Endothelial cell of umbilical vein (primary cell): ENCODE results near the gene TMEM154. TPM values are rescaled to one million over a fixed set of nuclear protein-coding genes. Genes with fewer than 3 reads are reported as not detected.

ENCODE experiments used
- BruUV-seq: library from RNA; stranded (reverse); fragments of 400-500 nt; replicated peaks from 2 replicates; lab custom pipeline; 2021; lab: Mats Ljungman, UMichigan
- CTCF ChIA-PET: fragments of 300-600, 350-600 bp; sonication (Branson Sonifier 250); formaldehyde crosslinking; loops from one replicate; lab custom pipeline; 2021; ENCODE audit warnings: antibody characterized with exemption, inconsistent platforms; lab: Charles Lee
- POLR2A ChIA-PET: fragments of 300-600, 350-600 bp; sonication (Branson Sonifier 250); formaldehyde crosslinking; loops from one replicate; lab custom pipeline; 2021; ENCODE audit warnings: antibody characterized with exemption, inconsistent platforms; lab: Charles Lee
- DNase-seq: peaks from one replicate; pipeline ENCODE4 v3.0.0-alpha.2; 2011; ENCODE audit warnings: low read depth, low spot score
- FAIRE-seq: peaks from 2 replicates; lab custom pipeline; 2011; peaks lifted over from hg19 to GRCh38; lab: Jason Lieb, UNC
- H2AFZ ChIP-seq: 2 replicates; pipeline ENCODE4 v1.6.0; 2012; ENCODE audit warnings: low read depth, low read length, control low read depth, inconsistent platforms
- H3K27ac ChIP-seq: 2 replicates; pipeline ENCODE4 v1.5.1; 2011; ENCODE audit warnings: low read depth, mild to moderate bottlenecking, control low read depth, low read length, moderate library complexity; ENCODE audit not compliant: insufficient read depth
- H3K27me3 ChIP-seq, 2 experiments: 2 replicates each; pipeline versions ENCODE4 v1.6.0 to v1.6.1; 2011; ENCODE audit warnings: low read length in 2 of 2, mixed read lengths in 1 of 2; ENCODE audit not compliant: control insufficient read depth in 2 of 2, insufficient read depth in 2 of 2
- H3K36me3 ChIP-seq, 2 experiments: 2 replicates in 1 of 2; 3 replicates in 1 of 2; pipeline ENCODE4 v1.5.1; 2011; ENCODE audit warnings: low read length in 2 of 2, mild to moderate bottlenecking in 1 of 2, moderate library complexity in 1 of 2; ENCODE audit not compliant: control insufficient read depth in 2 of 2, insufficient read depth in 2 of 2; ENCODE audit errors: extremely low read depth in 1 of 2
- H3K4me1 ChIP-seq: 3 replicates; pipeline ENCODE4 v1.5.1; 2011; ENCODE audit warnings: mild to moderate bottlenecking, low read length; ENCODE audit not compliant: control insufficient read depth, insufficient read depth; ENCODE audit errors: extremely low read depth
- H3K4me2 ChIP-seq: 2 replicates; pipeline ENCODE4 v1.6.1; 2011; ENCODE audit warnings: low read length, control low read depth, mixed read lengths; ENCODE audit not compliant: insufficient read depth
- H3K4me3 ChIP-seq, 3 experiments: fragments of 200-600 bp in 1 of 3; sonication (generic), shearing (Covaris generic) in 1 of 3; replicated peaks in 1 of 3; 2 replicates each; pipeline ENCODE4 v1.5.1; 2011 to 2016; ENCODE audit warnings: control low read depth in 3 of 3, low read length in 3 of 3, mild to moderate bottlenecking in 2 of 3, inconsistent platforms in 1 of 3, low read depth in 1 of 3, moderate library complexity in 1 of 3; ENCODE audit not compliant: insufficient read depth in 1 of 3
- H3K79me2 ChIP-seq: 2 replicates; pipeline ENCODE4 v1.6.0; 2012; ENCODE audit warnings: low read length, inconsistent platforms; ENCODE audit not compliant: control insufficient read depth, insufficient read depth
- H3K9ac ChIP-seq: replicated peaks from 2 replicates; pipeline ENCODE3; 2011; ENCODE audit warnings: low read length, control low read depth; ENCODE audit not compliant: insufficient read depth; ENCODE audit errors: extremely low read depth
- H3K9me1 ChIP-seq: replicated peaks from 3 replicates; pipeline ENCODE4 v1.6.0; 2011; ENCODE audit warnings: mild to moderate bottlenecking, low read length; ENCODE audit not compliant: control insufficient read depth, insufficient read depth; ENCODE audit errors: extremely low read depth
- H3K9me3 ChIP-seq: replicated peaks from 2 replicates; pipeline ENCODE4 v1.5.1; 2012; ENCODE audit warnings: low read length, inconsistent platforms; ENCODE audit not compliant: control insufficient read depth, insufficient read depth
- H4K20me1 ChIP-seq: replicated peaks from 2 replicates; pipeline ENCODE3; 2011; ENCODE audit warnings: mild to moderate bottlenecking, low read length; ENCODE audit not compliant: control insufficient read depth, insufficient read depth; ENCODE audit errors: extremely low read depth
- CTCF ChIP-seq, 2 donors: IDR thresholded peaks; 1 replicate in 1 of 2; 2 replicates in 1 of 2; pipeline ENCODE4 v1.5.1; 2011; ENCODE audit warnings: low read length in 2 of 2, mild to moderate bottlenecking in 2 of 2, moderate library complexity in 2 of 2, control low read depth in 1 of 2, inconsistent platforms in 1 of 2, low read depth in 1 of 2; ENCODE audit not compliant: insufficient read depth in 1 of 2; ENCODE audit errors: extremely low read depth in 1 of 2
- EZH2 ChIP-seq: IDR thresholded peaks from 2 replicates; pipeline ENCODE4 v1.6.1; 2012; ENCODE audit warnings: borderline replicate concordance, low read depth, mild to moderate bottlenecking, moderate library complexity, low read length, inconsistent platforms; ENCODE audit not compliant: severe bottlenecking
- FOS ChIP-seq: IDR thresholded peaks from 2 replicates; pipeline ENCODE4 v1.6.1; 2011; ENCODE audit warnings: mild to moderate bottlenecking, low read length, moderate library complexity, borderline replicate concordance; ENCODE audit not compliant: insufficient read depth
- GATA2 ChIP-seq: IDR thresholded peaks from 2 replicates; pipeline ENCODE4 v1.7.0; 2011; ENCODE audit warnings: low read depth, mild to moderate bottlenecking, moderate library complexity, mixed read lengths, low read length; ENCODE audit not compliant: insufficient read length, insufficient read depth
- JUN ChIP-seq: IDR thresholded peaks from 2 replicates; pipeline ENCODE4 v1.6.1; 2011; ENCODE audit warnings: borderline replicate concordance, low read depth; ENCODE audit not compliant: insufficient read length, insufficient read depth
- MAX ChIP-seq: IDR thresholded peaks from 2 replicates; pipeline ENCODE4 v1.6.1; 2011; ENCODE audit not compliant: insufficient read depth, insufficient read length
- MYC ChIP-seq: IDR thresholded peaks from one replicate; pipeline ENCODE4 v1.6.1; 2011; ENCODE audit warnings: mild to moderate bottlenecking, low read depth, low read length
- POLR2A ChIP-seq: IDR thresholded peaks from 2 replicates; pipeline ENCODE4 v1.6.1; 2012; ENCODE audit warnings: low read depth, mild to moderate bottlenecking, control low read depth, low read length
- POLR2AphosphoS5 ChIP-seq: IDR thresholded peaks from 2 replicates; pipeline ENCODE4 v1.6.1; 2012; ENCODE audit warnings: low read depth, mild to moderate bottlenecking, control low read depth, low read length, moderate library complexity; ENCODE audit not compliant: insufficient read depth
- dilution Hi-C: fragments of 300-500 bp; cut with MboI; formaldehyde crosslinking; loops from one replicate; pipeline ENCODE4 v1.15.0; 2019; ENCODE audit warnings: low sequenced_read_pairs; ENCODE audit not compliant: extremely low pct_ligation_motif_present
- intact Hi-C: fragments of 100-400 bp; cut with micrococcal nuclease; formaldehyde crosslinking; loops from one replicate; pipeline ENCODE4 v1.10.0; 2022
- polyA plus RNA-seq, 4 experiments: library from polyadenylated mRNA; depleted of rRNA in 3 of 4; stranded (reverse) in 3 of 4; unstranded in 1 of 4; fragments of >200 nt; gene quantifications; 2 replicates each; pipeline versions ENCODE4 v1.2.1 to v1.2.3, GENCODE V29; 2011 to 2012; ENCODE audit warnings: missing spikeins in 1 of 4
- total RNA-seq: library from RNA; stranded (reverse); gene quantifications from 2 replicates; pipeline ENCODE4 v1.2.3, GENCODE V29; 2021

The TMEM154 gene
- total and polyA plus RNA-seq, 2 donors (not counting 3 experiments of a cell fraction or from before 2014, with no cell fraction given): 5.4 to 50.0 TPM

- DNase-seq (peak; percentile 82), FAIRE-seq (peak; percentile 98)
- POLR2A ChIA-PET: no interaction called here
- H3K9ac ChIP-seq: peak overlapping the region; percentile 97
- intact Hi-C loops (loop anchor here (1.0 to 5.0 kb wide), 5 partner anchors 32 to 1669 kb away; partner anchors contain the start of genes ARFIP1 and TIGD4), dilution Hi-C loops (no loop called here)
- peak overlapping the region; percentile 85 for H3K27ac ChIP-seq
- no peaks in the 10 kb centered on the region for H3K9me3 ChIP-seq
- BruUV-seq: no TSS peak
- H3K36me3 ChIP-seq: no peaks in the 10 kb centered on the region
- H4K20me1 ChIP-seq: no peaks in the 10 kb centered on the region
- peak overlapping the region; percentile 48 for H3K4me2 ChIP-seq
- H3K9me1 ChIP-seq: no peaks in the 10 kb centered on the region
- no peak overlapping the region for H3K4me3 ChIP-seq
- CTCF ChIA-PET: interaction anchor here (0.6 to 1.6 kb wide), 6 partner anchors 19 to 226 kb away, joined by 3 to 4 read pairs (median 3); no protein-coding TSS in a partner anchor
- H2AFZ ChIP-seq: peak overlapping the region; percentile 13
- no peaks in the 10 kb centered on the region for H3K27me3 ChIP-seq
- H3K79me2 ChIP-seq: peaks cover 10% of the 10 kb centered on the region
- H3K4me1 ChIP-seq: peaks cover 44% of the 10 kb centered on the region
- TF ChIP-seq FOS: peak; percentile 93
- peak; percentile 90 for TF ChIP-seq JUN
- no peak for TF ChIP-seq CTCF (IDR thresholded peaks at IDR 0.05; ENCODE audit: extremely low read depth in 1 of 2, insufficient read depth in 1 of 2, low read depth in 1 of 2, low read length in 2 of 2)
- peak; percentile 47 for TF ChIP-seq POLR2AphosphoS5
- no peak for TF ChIP-seq EZH2
- no peak for TF ChIP-seq MYC
- TF ChIP-seq GATA2: peak; percentile 41
- peak; percentile 89 for TF ChIP-seq MAX
- no peak for TF ChIP-seq POLR2A
These were observed 1.3 kb upstream of the TMEM154 start for GRCh38 chr4:152680988-152681603.
